NCI-H345 treated with DMSO at 0.1 percent for 48 hours (cell line): ENCODE data around the gene DIAPH1.

Experiments used
- DNase-seq: peaks from one replicate; lab custom pipeline; 2025; ENCODE audit not compliant: unreplicated experiment; lab: John Stamatoyannopoulos, UW

DIAPH1 gene

GRCh38 chr5:141618804-141619554 lies at the start of gene DIAPH1:
Gene DIAPH1 (minus strand): TSS chr5:141619000. CDS start chr5:141618914, 86 bp downstream.
- DNase-seq: peak; percentile 90

GRCh38 chr5:141665995-141666940 lies 47.5 kb upstream of the DIAPH1 start:
- DNase-seq: no peak

- peak; percentile 20 for DNase-seq
Observed at GRCh38 chr5:141664733-141665461, 46.1 kb upstream of the DIAPH1 start.

GRCh38 chr5:141663506-141663905 lies 44.7 kb upstream of the DIAPH1 start:
- no peak for DNase-seq

GRCh38 chr5:141662028-141662427 lies 43.2 kb upstream of the DIAPH1 start:
- DNase-seq: no peak

- DNase-seq: no peak
Observed at GRCh38 chr5:141657937-141658545, 39.2 kb upstream of the DIAPH1 start.

GRCh38 chr5:141657404-141657803 lies 38.6 kb upstream of the DIAPH1 start:
- DNase-seq: no peak

GRCh38 chr5:141656396-141656795 lies 37.6 kb upstream of the DIAPH1 start:
- DNase-seq: no peak

- DNase-seq: no peak
Observed at GRCh38 chr5:141655020-141655419, 36.2 kb upstream of the DIAPH1 start.

- no peak for DNase-seq
Observed at GRCh38 chr5:141654298-141654697, 35.5 kb upstream of the DIAPH1 start.

GRCh38 chr5:141651728-141652105 lies 32.9 kb upstream of the DIAPH1 start:
- DNase-seq: no peak

- peak; percentile 29 for DNase-seq
Observed at GRCh38 chr5:141650851-141651727, 32.3 kb upstream of the DIAPH1 start, which contains the start of gene FCHSD1. Gene FCHSD1 (minus strand): TSS chr5:141651418. CDS start chr5:141651368, 50 bp downstream.

GRCh38 chr5:141649972-141650371 lies 31.2 kb upstream of the DIAPH1 start:
- no peak for DNase-seq

GRCh38 chr5:141649056-141649688 lies 30.4 kb upstream of the DIAPH1 start:
- DNase-seq: no peak

GRCh38 chr5:141647851-141648250 lies 29.1 kb upstream of the DIAPH1 start:
- no peak for DNase-seq

GRCh38 chr5:141647242-141647641 lies 28.4 kb upstream of the DIAPH1 start:
- DNase-seq: no peak

GRCh38 chr5:141646026-141646425 lies 27.2 kb upstream of the DIAPH1 start:
- no peak for DNase-seq

- DNase-seq: no peak
Observed at GRCh38 chr5:141641634-141642267, 23.0 kb upstream of the DIAPH1 start.

GRCh38 chr5:141640698-141641097 lies 21.9 kb upstream of the DIAPH1 start:
- DNase-seq: no peak
